GM21367 (cell line): Measurements from ENCODE around the gene NUMA1.

Experiments
- ATAC-seq: cut with Tn5 transposase; IDR thresholded peaks from one replicate; pipeline ENCODE4 v1.9.1; 2021; ENCODE audit not compliant: unreplicated experiment

The NUMA1 gene

DNA sequence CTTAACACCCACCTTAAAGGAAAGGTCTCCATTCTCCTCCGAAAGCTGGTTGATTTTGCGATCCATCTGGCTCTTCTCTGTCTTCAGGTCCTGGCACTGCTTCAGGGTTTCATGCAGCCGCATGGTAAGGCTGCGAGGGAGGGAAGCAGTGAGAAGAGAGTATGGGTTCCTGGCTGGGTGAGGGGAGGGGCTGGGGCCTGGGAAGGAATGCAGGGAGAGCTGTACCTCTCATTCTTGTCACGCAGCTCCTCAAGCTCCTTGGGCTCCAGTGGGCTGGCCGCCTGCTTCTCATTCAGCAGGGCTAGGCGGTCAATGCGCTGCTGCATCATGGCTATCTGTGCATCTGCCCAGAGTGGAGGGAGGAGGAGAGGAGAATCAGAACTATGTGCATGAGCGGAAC is 62.2 kb downstream of the NUMA1 start:
- no peak for ATAC-seq

DNA sequence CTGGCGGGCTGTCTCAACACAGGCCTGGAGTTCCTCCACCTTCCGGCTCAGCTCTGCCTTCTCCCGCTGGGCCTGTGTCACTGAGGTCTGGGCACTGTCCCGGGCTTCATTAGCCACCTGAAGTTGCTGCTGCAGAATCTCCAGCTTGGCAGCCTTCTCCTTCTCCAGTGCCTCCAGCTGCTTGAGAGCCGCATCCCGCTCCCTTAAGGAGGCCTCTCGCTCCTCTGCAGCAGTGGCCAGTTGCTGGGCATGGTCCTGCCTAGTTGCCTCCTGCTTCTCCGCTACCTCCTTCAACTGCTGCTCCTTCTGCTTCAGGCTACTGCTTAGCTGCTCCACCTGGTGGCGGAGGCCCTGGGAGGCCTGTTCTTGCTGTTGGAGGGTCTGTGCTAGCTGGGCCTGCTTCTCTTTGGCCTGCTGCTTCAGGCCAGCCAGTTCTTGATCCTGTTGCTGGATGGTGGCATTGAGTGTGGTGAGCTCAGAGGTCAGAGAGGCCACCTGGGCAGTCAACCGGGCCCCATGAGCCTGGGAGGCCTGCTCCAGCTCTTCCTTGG is 64.8 kb downstream of the NUMA1 start:
- no peak for ATAC-seq

DNA sequence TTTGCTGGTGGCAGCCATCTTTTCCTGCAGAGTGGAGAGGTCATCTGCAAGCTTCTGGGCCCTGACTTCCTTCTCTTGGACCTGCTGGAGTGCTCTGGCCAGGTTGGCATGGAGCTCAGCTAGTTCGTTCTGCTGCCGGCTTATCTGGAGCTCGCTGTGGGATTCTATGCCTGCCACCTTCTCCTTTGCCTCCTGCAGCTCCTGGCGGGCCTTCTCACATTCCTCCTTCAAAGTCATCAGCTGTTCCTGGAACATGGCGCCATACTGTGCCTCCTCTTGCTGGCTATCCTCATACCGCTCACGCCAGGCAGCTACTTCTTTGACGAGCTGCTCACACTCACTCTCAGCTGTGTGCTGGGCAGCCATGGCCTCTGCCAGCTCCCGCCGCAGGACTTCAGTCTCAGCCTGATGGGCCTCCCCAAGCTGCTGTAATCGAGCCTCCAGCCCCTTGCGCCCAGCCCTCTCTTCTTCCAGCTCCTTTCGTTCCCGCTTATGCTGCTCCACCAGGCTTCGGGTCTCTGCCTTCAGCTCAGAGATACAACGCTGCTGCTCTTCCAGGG is 65.5 kb downstream of the NUMA1 start:
- no peak for ATAC-seq

DNA sequence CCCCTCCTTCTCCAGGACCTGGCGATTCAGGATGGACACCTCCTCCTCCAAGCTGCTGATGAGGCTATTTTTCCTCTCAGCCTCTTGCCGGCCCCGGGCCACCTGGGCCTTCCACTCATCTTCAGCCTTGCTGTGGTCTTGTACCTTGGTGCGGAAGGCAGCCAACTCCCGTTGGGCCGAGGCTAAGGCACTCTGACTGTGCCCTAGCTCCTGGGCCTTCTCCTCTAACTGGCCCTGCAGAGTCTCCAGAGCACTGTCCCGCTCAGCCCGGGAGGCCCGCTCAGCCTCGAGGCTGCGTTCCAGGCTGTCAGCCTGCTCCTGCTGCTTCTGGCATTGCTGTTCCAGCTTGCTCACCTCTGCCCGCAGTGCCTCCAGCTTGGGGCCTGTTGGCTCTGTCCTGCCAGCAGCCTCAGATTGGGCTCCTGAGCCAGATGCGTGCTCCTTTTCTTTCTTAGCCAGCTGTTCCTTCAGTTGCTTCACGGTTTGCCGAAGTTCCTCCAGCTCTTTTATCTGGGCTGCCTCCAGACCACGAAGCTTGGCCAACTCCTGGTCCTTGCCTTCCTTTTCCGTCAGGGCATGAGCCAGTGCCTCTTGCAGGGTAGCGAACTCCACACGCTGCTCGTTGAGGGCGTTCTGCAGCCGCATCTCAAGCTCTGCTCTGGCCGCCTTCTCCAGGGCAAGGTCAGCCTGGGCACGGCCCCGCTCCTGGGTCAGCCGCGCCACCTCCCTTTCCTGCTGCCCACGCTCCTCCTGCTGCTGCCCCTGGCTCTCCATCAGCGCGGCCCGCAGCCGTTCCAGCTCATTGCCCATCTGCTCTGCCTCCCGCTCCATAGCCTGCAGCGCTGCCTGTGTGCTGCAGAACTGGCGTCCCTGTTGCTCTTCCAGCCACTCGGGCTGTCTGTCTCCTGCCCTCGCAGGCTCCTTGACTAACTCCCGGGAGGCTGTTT is 66.3 kb downstream of the NUMA1 start:
- no peak for ATAC-seq

DNA sequence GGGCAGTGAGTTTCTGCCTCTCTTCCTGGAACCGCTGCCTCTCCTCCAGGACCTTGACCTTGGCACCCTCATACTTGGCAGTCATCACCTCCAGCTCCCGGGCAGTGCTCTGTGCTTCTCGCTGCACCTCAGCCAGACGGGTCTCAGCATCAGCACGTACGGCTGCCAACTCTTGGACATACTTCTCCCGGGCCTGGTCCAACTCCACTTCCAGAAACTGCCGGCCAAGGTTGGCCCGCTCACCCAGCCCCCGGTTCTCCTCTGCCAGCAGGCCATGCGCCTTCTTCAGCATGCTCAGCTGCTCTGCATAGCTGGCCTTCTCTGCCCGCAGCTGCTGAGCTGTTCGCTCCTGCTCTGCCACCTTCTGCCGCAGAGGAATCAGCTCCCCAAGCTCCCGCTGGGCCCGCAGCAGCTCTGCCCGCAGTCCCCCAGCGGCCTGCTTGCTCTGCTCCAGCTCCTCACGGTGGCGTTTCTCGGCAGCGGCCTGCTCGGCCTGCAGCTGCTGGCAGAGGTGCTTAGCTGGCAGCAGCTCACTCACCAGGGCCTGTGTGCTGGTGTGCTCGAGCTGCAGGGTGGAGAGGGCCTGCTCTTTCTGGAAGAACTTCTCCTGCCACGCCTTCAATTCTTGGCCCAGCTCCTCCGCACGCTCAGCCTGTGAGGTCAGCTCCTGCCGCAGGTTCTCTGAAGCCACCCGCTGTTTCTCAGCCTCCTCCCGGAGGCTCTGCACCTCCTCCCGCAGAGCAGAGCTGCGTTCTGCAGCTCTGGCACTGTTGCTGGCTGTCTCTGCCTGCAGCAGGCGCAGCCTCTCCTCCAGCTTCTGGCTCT is 67.2 kb downstream of the NUMA1 start:
- no peak for ATAC-seq

DNA sequence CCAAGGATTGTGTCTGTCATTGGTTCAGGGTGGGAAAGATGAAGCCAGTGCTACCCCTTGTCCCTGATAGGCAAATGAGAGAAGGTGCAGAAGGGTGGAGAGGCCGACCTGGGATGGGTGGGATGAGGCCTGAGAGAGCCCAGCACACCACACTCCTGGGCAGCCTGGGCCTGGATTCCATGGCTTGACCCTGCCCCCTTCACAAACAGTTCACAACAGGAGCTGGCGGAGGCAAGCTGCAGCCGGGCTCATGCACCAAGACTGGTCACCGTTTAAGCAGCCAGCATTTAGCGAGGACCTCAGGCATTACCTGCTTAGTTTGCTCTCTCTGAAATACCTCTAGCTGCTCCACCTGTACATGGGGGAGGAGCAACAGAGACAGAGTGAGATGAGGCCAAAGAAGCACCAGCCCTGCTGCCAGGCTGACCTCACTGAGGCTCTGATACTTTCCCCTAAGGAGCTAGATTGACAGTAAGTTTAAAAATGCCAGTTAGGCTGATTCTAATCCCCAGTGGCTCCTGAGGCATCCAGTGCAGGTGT is 68.2 kb downstream of the NUMA1 start:
- no peak for ATAC-seq

DNA sequence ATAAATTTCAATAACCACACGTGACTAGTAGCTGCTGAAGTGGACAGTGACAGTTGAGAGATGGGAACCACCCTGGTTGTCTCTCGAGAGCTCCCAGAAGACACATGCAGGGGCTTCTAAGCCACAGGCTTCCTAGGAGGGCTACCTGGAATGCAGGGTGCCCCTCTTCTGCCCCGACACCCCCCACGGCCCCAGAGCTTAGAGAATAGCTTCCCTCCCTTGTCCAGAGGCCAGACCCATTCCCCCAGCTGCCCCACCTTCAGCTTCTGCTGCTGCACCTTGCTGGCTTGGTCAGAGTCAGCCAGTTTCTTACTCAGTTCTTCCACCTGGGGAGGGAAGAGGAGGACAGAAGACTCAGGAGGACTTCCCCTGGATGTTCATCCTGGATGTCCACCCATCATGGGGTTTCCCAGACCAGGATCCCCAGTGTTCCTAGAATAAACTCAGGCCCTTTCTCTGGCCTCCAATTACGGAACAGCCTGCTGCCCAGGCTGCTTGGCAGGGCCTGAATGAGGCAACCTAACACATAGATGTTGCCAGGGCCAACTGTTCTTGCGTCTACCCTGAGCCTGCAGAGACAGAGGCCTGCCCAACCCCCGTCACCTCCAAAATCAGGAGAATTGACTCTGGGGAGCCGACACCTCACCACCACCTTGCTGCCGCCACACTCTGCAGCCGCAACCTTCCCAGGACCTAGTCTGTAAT is 69.7 kb downstream of the NUMA1 start:
- no peak for ATAC-seq

DNA sequence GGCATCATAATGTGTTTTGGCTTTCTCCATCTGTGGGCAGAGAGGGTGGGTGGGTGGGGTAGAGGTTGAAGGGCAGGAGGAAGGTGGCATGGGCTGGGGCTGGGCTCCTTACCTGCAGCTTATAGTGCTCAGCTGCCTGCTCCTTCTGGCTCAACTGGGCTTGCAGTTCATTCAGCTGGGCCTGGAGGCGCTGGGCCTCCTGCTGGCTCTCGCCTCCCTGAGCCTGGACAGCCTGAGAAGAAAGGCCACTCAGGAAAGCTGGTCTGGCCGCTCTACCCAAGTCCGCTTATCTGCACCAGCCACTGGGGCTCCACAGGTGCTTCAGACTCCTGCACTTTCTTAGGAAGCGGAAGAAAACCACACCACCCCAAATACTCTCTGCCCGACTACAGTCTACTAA is 71.2 kb downstream of the NUMA1 start:
- ATAC-seq = no peak

DNA sequence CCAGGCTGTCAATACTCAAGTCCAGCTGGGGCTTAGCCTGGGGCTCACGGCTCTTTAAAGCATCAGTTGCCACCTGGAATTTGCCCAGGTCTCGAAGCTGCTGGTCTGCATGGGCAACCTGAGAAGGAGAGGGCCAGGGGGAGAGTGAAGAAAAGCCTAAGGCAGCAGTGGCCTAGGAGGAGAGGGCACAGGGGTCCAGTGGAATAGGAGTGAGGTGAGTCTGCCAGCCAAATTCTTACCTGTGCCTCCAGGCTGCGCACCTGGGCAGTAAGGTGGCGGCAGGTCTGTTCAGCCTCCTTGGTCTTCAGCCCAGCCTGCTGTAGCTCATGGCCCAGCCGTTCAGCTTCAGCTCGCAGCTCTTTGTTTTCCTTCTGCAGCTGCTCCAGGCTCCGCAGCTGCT is 71.6 kb downstream of the NUMA1 start:
- no peak for ATAC-seq

DNA sequence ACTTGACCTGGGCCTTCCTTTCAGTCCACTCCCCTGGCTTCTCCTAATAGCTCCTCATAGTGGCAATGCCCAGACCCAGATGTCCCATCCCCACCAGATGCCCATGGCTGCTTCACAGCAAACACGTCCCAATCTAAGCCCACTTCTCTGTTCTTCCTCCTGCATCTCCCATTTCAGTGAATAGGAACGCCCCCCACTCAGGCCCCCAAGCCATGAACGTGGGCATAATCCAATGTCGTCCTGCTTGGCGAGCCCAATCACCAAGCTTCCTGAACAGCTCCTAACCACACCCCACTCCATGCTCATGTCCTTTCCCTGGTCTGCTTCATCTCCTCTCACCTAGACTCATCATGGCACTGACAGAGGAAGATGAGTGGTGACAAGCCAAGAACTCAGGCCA is 72.8 kb downstream of the NUMA1 start:
- no peak for ATAC-seq

DNA sequence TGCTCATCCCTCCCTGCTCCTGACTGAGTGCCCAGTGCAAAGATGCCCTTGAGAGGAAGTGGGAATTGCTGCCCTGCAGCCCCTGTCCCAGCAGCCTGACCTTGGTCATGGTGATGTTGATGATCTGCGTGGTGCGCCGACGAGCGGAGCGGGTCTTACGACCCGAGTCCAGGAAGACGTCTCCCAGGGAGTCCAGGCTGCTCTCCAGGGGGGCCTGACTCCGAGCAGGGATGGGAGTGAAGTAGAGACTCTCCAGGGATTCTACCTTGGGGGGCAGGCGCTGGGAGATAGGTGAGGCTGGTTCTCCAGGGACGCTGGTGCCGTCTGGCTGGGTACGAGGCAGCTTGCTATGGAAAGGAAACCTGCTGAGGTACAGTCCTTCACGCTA is 73.3 kb downstream of the NUMA1 start:
- ATAC-seq = no peak

DNA sequence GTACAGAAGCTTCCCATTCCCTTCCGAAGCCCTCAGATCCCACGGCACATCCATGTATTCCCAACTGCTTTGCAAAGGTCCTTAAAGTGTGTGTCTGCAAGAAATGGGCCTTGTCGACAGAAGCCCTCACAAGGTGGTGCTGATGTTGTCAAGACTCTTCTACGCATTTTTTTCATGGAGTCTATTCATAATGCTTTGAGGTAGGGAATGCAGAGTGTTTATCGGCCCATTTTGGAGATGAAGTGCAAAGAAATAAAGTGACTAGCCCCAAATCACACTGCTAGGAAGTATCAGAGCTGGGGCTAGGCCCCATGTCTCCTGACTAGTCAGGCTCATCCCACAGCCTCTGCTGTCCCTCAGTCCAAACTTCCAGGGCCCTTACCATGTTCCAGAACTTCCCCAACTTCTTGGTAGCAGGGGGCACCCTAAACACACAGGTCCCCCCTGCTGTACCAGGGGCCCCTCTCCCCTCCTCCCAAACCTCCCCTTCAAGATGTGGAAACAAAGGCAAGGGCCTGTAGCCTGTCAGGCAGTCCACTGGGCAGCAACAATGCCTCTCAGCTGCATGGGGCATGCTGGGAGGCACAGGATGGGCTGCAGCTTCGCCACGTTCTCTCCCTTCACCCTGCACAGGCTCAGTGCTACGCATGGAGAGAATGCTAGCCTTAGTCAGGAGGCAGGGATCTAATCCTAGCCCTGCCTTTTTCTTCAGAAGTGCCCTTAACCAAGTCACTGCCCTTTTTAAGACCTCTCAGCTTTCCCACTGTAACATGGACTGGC is 73.8 kb downstream of the NUMA1 start:
- no peak for ATAC-seq

DNA sequence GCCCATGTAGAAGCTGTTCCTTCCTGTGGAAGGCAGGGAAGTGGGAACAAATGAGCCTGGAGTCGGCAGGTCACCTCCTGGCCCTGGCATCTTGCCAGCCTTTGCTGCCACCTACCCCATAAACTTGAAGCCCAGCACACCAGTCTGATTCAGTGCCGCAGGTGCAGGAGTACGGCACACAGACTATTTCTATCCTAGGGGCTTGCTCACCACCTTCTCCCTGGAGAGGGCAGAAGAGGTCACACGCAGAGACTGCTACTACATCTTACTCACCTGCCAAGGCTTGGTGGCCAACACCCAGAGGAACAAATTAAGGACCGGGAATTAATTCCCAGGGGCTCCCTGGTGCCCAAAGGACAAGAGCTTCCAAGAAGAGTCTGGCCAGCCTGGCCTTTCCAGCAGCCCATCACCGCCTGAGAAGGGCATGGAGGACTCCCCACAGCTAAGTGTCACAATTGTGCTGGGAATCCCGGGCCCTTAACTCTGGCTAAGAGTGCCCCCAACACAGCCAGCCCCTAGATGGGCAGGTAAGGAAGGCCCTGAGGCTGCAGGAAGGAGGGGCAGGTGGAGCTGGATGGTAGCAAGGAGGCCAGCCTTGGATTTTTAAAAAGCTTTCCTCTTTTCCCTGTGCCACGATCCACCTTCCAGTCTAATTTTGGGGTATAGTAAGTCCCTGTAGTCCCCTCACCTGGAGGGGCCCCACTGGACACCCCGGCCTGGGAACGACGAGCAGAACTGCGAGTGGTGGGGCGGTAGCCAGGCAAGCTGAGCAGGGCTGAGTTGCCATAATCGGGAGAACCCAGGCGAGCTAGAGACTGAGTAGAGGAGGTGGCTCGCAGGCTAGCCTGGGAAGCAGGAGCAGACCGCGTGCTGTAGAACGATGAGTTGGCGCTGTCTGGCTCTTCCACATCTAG is 74.7 kb downstream of the NUMA1 start:
- ATAC-seq = no peak

DNA sequence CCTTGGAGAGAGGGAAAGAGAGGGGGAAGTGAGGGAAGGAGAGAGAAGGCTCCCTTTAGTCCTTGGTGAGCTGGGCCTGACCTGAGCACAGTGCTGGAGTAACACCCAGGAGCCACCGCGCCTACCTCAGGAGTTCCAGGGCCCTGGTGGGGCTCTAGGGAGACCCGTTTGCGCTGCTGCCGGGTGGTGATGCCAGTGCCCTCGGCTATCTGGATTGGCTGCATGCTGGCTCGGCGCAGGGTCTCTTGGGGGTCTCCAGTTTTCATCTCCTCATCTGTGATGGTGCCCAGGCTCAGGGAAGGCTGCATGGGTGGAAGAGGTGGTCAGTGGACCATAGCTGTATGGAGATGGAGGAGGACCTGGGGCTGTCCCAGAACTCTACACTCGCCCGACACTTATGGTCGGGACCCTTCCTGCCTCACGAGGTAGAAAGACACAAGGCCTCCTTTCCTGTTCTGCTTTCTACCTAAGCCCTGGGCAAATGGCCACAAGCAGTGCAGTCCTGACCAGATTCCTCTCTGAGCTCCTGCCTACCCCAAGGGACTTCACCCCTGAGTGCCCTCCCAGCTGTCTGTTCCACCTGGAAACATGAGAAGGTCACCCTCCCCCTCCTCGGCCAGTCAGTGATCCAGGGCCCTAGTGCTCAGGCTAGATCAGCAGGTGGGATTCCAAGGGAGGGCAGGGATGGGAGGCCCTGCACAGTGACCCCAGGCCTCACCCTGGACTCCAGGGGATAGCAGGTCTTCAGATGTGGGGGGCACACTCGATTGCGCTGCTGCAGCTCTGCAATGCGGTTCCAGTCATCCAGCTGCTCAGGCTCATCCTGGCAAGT is 75.6 kb downstream of the NUMA1 start:
- no peak for ATAC-seq

DNA sequence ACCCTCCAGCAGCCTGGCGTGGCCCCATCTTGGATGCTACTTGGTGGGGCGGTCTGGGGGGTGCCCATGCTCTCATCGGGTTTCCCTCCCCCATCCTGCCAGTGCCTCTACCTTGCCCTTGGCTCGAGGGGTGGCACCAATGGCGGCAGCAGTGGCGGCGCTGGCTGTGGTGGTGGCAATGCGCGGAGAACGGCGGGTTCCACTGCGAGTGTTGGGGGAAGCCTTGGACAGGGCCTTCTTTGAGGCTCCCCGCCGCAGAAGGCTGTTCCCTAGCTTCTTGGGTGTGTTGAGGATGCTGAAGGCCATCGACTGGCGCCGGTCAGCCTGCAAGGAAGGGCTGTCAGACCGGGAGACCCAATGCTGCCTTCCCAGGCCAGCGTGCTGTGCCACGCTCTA is 76.6 kb downstream of the NUMA1 start:
- no peak for ATAC-seq

DNA sequence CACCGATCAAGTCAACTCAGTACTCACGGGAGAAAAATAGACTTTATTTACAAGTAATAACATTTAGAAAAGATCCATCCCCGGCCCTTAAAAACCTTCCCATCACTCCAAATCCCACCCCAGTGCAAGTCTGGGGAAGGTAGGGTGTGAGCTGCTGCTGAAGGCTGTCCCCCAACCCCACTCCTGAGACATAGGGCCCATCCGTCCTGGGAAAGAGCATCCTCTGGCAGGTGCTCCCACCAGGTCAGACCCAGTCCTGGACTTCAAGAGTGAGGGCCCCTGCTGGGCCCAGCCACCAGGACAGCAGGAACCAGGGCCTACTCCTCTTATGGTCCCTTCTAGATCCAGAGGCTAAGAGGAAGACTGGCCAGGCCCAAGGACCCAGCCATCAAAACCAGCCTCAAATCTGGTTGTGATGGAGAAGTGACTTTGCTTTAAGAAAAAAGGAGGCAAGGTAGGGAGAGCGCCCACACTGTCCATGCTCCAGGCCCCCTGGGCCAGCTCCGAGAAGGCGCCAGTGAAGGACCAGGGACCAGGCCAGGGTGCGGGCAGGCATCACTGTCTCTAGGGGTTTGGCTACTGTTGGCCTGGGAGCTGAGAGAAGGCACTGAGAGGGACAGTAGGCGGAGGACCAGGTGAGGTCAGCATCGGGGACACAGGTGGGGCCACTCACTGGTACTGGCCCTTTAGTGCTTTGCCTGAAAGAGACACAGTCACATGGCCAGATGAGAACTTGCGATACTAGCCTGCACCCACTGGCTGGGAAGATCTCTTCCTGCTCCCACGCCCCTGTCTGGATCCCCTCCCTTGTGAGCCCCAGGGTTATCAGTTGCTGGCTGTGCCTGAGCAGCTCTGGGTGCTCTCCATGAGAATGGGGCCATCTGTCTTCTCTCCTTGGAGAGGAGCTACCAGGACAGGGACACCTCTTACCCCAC is 77.2 kb downstream of the NUMA1 start:
- ATAC-seq = no peak
